ENCODE data around the gene APLF. TPM values are rescaled to one million over a fixed set of nuclear protein-coding genes. Genes with fewer than 3 reads are reported as not detected.

The APLF gene
- polyA plus RNA-seq, 1 of the 3 experiments (the other 2 are of a cell fraction), result 1.1 TPM

DNA sequence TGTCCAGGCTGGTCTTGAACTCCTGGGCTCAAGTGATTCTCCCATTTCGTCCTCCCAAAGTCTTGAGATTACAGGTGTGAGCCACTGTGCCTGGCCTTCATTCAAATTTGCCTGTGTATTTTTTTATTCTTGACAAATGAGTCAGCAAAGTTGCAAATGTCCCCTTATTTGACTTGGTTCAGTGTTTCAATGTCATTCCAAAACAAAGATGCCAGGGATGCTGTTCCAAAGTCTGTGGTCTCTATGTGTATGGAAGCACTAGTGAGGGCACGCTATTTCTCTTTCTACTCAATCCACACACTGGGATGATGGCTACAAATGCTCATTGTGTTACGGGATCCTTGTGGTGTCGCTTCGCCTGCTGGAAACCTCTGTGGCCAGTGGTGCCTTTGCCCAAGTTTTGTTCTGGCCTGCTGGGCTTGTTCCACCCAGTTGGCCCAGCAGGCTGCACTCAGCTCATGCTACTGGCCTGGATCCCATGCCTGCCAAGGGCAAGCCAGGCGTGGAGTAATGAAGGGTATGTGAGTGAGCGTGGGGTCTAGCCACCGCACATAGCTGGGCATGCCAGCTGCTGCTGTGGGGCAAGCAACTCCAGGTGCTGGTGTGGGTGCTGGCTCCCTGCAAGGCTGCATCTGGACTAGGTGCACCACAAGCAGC lies 35.9 kb upstream of the APLF start:
- Histone ChIP-seq H3K9ac (no peak overlapping the region), H3K9me2 (no peaks in the 10 kb centered on the region), H3K4me1 (ENCODE audit: control insufficient read depth in 1 of 2, insufficient read depth in 2 of 2, low read depth in 1 of 2, low read length in 1 of 2) (no peaks in the 10 kb centered on the region), H3K27ac (ENCODE audit: low read depth in 2 of 2, low read length in 1 of 2) (no peak overlapping the region), H2AFZ (ENCODE audit: low read depth) (no peak overlapping the region), H4K20me1 (ENCODE audit: insufficient read depth) (no peaks in the 10 kb centered on the region), H3K9me3 (no peaks in the 10 kb centered on the region), H3K27me3 (ENCODE audit: insufficient read depth) (no peaks in the 10 kb centered on the region), H3K36me3 (replicated peaks in 1 of 2; ENCODE audit: control insufficient read depth in 1 of 2, insufficient read depth in 2 of 2, low read length in 1 of 2) (no peaks in the 10 kb centered on the region), H3K4me2 (no peak overlapping the region), H3F3A (replicated peaks; ENCODE audit: insufficient read depth) (no peaks in the 10 kb centered on the region), H3K4me3 (ENCODE audit: low read depth in 2 of 2, low read length in 1 of 2) (no peak overlapping the region), H3K79me2 (ENCODE audit: insufficient read depth) (no peaks in the 10 kb centered on the region)
- CTCF ChIA-PET, result interaction anchor here (1.2 to 2.8 kb wide), 3 partner anchors 9 to 112 kb away, joined by 3 to 26 read pairs (median 7); partner anchors contain the start of gene CNRIP1
- DNase-seq, result no peak
- TF ChIP-seq ELF1 (IDR thresholded peaks at IDR 0.05), result no peak
- TF ChIP-seq, protein P1, sequence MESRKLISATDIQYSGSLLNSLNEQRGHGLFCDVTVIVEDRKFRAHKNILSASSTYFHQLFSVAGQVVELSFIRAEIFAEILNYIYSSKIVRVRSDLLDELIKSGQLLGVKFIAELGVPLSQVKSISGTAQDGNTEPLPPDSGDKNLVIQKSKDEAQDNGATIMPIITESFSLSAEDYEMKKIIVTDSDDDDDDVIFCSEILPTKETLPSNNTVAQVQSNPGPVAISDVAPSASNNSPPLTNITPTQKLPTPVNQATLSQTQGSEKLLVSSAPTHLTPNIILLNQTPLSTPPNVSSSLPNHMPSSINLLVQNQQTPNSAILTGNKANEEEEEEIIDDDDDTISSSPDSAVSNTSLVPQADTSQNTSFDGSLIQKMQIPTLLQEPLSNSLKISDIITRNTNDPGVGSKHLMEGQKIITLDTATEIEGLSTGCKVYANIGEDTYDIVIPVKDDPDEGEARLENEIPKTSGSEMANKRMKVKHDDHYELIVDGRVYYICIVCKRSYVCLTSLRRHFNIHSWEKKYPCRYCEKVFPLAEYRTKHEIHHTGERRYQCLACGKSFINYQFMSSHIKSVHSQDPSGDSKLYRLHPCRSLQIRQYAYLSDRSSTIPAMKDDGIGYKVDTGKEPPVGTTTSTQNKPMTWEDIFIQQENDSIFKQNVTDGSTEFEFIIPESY (IDR thresholded peaks at IDR 0.05; ENCODE audit: borderline replicate concordance, low read depth), result no peak
- TF ChIP-seq GATA2 (CRISPR knock-in tag; IDR thresholded peaks at IDR 0.05), result no peak
- TF ChIP-seq SIN3A (IDR thresholded peaks at IDR 0.05; ENCODE audit: borderline replicate concordance, low read depth, low read length), result no peak
- TF ChIP-seq REST (IDR thresholded peaks at IDR 0.05; ENCODE audit: low read depth, low read length), result no peak
- TF ChIP-seq, protein P2, sequence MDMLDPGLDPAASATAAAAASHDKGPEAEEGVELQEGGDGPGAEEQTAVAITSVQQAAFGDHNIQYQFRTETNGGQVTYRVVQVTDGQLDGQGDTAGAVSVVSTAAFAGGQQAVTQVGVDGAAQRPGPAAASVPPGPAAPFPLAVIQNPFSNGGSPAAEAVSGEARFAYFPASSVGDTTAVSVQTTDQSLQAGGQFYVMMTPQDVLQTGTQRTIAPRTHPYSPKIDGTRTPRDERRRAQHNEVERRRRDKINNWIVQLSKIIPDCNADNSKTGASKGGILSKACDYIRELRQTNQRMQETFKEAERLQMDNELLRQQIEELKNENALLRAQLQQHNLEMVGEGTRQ (IDR thresholded peaks at IDR 0.05; ENCODE audit: borderline replicate concordance, low read depth, low read length), result no peak
- no peak for TF ChIP-seq MEF2A (IDR thresholded peaks at IDR 0.05; ENCODE audit: borderline replicate concordance, low read depth)
- TF ChIP-seq NFIC (IDR thresholded peaks at IDR 0.05; ENCODE audit: borderline replicate concordance), result no peak
- no peak for TF ChIP-seq TCF12 (IDR thresholded peaks at IDR 0.05)
- TF ChIP-seq FOXJ3 (CRISPR knock-in tag; IDR thresholded peaks at IDR 0.05), result no peak
- no peak for TF ChIP-seq NRF1 (IDR thresholded peaks at IDR 0.05; ENCODE audit: low read depth, low read length)
- no peak for TF ChIP-seq RAD21 (IDR thresholded peaks at IDR 0.05; ENCODE audit: low read length)
- no peak for TF ChIP-seq GABPA (IDR thresholded peaks at IDR 0.05; ENCODE audit: low read depth)
- no peak for TF ChIP-seq TEAD4 (IDR thresholded peaks at IDR 0.05; ENCODE audit: borderline replicate concordance, insufficient read depth)
- no peak for TF ChIP-seq JUND (IDR thresholded peaks at IDR 0.05)
- TF ChIP-seq IRF3 (IDR thresholded peaks at IDR 0.05; ENCODE audit: low read depth, low read length), result no peak
- no peak for TF ChIP-seq POLR2AphosphoS5 (IDR thresholded peaks at IDR 0.05; ENCODE audit: low read depth, low read length)
- no peak for TF ChIP-seq CHD2 (IDR thresholded peaks at IDR 0.05; ENCODE audit: low read length, partially characterized antibody)
- no peak for TF ChIP-seq EZH2phosphoT487 (IDR thresholded peaks at IDR 0.05; ENCODE audit: borderline replicate concordance, low read depth)
- TF ChIP-seq YY1 (IDR thresholded peaks at IDR 0.05; ENCODE audit: low read depth), result no peak
- POLR2A ChIA-PET, result no interaction called here
- WGBS (ENCODE audit: low lambda C conversion rate), result 50% methylated on average over 8 of the region's 8 CpGs

All from SK-N-SH (cell line).